Heart left ventricle (tissue), 13 donors: ENCODE results near the gene FBXO5.

Source experiments
- POLR2A ChIP-seq, 2 donors: fragments of 450-650 bp; IDR thresholded peaks; one replicate each; pipeline ENCODE4 v1.6.1; 2017; ENCODE audit warnings: antibody characterized with exemption in 2 of 2, mild to moderate bottlenecking in 2 of 2, moderate library complexity in 2 of 2
- TF ChIP-seq, protein P1 (sequence below), 12 donors: fragments of 200-600 bp; sonication (generic) in 4 of 12; IDR thresholded peaks; one replicate each; pipeline versions ENCODE4 v1.5.0 to v1.8.0; 2018 to 2022; ENCODE audit warnings: antibody characterized with exemption in 12 of 12, mild to moderate bottlenecking in 5 of 12
- donor health status: ischemic (EF 13 %, LVEDD 7.1; RV severe dilation, severe dysfunction).
- donor health status: DM: no; HTN: yes; CAD: no.
- donor health status: DM: no; HTN: no; CAD: no.
- donor health status: ischemic (EF 25% LVEDD 6.9; RV normal size, moderate dysfunction).
- donor health status: ischemic (EF 25% LVEDD 5.7; RV mildly dilated, moderate dysfunction).
- donor health status: ischemic (EF 35%, LVEDD 5.7; RV mildly dilated, moderate dysfunction).
- donor health status: nonischemic (EF 11% LVEDD 7.7; RV severe dilation, severe dysfunction).
- donor health status: DM: yes; HTN: yes; CAD: no.
- donor health status: PGD.
- donor health status: ischemic (EF 29% LVEDD 5.4; RV normal size, mild dysfunction).
- donor health status: nonischemic (EF 23%, LVEDD 6.1; RV moderate dilation, normal function).

GRCh38 chr6:152977556-152977955, 5.3 kb downstream of the FBXO5 start:
- no peak for TF ChIP-seq POLR2A (IDR thresholded peaks at IDR 0.05)
- TF ChIP-seq, protein P1, sequence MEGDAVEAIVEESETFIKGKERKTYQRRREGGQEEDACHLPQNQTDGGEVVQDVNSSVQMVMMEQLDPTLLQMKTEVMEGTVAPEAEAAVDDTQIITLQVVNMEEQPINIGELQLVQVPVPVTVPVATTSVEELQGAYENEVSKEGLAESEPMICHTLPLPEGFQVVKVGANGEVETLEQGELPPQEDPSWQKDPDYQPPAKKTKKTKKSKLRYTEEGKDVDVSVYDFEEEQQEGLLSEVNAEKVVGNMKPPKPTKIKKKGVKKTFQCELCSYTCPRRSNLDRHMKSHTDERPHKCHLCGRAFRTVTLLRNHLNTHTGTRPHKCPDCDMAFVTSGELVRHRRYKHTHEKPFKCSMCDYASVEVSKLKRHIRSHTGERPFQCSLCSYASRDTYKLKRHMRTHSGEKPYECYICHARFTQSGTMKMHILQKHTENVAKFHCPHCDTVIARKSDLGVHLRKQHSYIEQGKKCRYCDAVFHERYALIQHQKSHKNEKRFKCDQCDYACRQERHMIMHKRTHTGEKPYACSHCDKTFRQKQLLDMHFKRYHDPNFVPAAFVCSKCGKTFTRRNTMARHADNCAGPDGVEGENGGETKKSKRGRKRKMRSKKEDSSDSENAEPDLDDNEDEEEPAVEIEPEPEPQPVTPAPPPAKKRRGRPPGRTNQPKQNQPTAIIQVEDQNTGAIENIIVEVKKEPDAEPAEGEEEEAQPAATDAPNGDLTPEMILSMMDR (IDR thresholded peaks at IDR 0.05): no peak
